SK-N-MC (cell line): ENCODE measurements around the gene ZFYVE21.
"Not testable (repeated sequence)": the region's sequence is repeated elsewhere in the genome, so short reads cannot be mapped to it uniquely, and the experiment has no call there.

Experiments used
- EZH2 ChIP-seq: fragments of 200-600 bp; sonication (generic); IDR thresholded peaks from one replicate; pipeline ENCODE4 v1.6.1; 2017; ENCODE audit warnings: antibody characterized with exemption
- POLR2AphosphoS5 ChIP-seq: IDR thresholded peaks from 2 replicates; pipeline ENCODE4 v1.6.1; 2012; ENCODE audit warnings: mild to moderate bottlenecking, low read depth, low read length, borderline replicate concordance

GRCh38 chr14:103776319-103776718, 60.7 kb downstream of the ZFYVE21 start:
- TF ChIP-seq EZH2, POLR2AphosphoS5: not testable (repeated sequence)
